ENCODE results near the gene KCTD16. TPM values are rescaled to one million over a fixed set of nuclear protein-coding genes. Genes with fewer than 3 reads are reported as not detected.

KCTD16 gene
- total RNA-seq, 1 experiment from 2014 or later: not detected

- no peak for DNase-seq (ENCODE audit: low spot score)
Measured at GRCh38 chr5:144531188-144531587, 360.5 kb downstream of the KCTD16 start.

Small RNA genes lying within 50 kb of the gene (small RNA-seq; reads per million reads assigned to genes)
- not detected for gene CKS1BP5
- not detected for gene RN7SL87P

Other genes with a start within 250 kb of the KCTD16 start
- 13.7 and 21.8 TPM in 2 replicates for gene YIPF5, start 214 bp upstream of the KCTD16 start, total RNA-seq (2014; rRNA removed; shearing (Covaris generic))